Gastroesophageal sphincter (tissue), 4 donors: ENCODE data around the gene ZMIZ1. TPM values are rescaled to one million over a fixed set of nuclear protein-coding genes. Genes with fewer than 3 reads are reported as not detected.
A peak's percentile ranks its signal among the peaks of the same experiment; 100 is the strongest.

Source experiments
- ATAC-seq: fragments of 150-250 bp; one replicate; pipeline ENCODE4 v1.9.1; 2016; ENCODE audit warnings: mild to moderate bottlenecking, moderate library complexity
- H3K27ac ChIP-seq, 4 donors: fragments of 200-600 bp; sonication (generic) in 3 of 4; 1 replicate in 3 of 4; 2 replicates in 1 of 4; pipeline ENCODE4 v1.5.1; 2016 to 2019
- H3K27me3 ChIP-seq: fragments of 200-600 bp; sonication (generic); one replicate; pipeline ENCODE4 v1.5.1; 2019
- H3K36me3 ChIP-seq, 2 donors: fragments of 200-600 bp; sonication (generic); one replicate each; pipeline ENCODE4 v1.5.1; 2019; ENCODE audit warnings: control low read depth in 1 of 2
- H3K4me1 ChIP-seq, 3 donors: fragments of 200-600 bp; sonication (generic); 1 replicate in 2 of 3; 2 replicates in 1 of 3; pipeline ENCODE4 v1.5.1; 2016 to 2019; ENCODE audit warnings: control low read depth in 2 of 3
- H3K4me3 ChIP-seq, 2 donors: fragments of 200-600 bp; sonication (generic); one replicate each; pipeline ENCODE4 v1.5.1; 2019; ENCODE audit warnings: mild to moderate bottlenecking in 1 of 2, moderate library complexity in 1 of 2
- H3K9me3 ChIP-seq, 3 donors: fragments of 200-600 bp; sonication (generic); one replicate each; pipeline ENCODE4 v1.5.1; 2017 to 2019; ENCODE audit warnings: control low read depth in 2 of 3
- CTCF ChIP-seq, 4 experiments: fragments of 200-600 bp in 2 of 4; fragments of 450-650 bp in 2 of 4; sonication (generic) in 1 of 4; IDR thresholded peaks; one replicate each; pipeline ENCODE4 v1.5.1; 2017 to 2019; ENCODE audit warnings: antibody characterized with exemption in 4 of 4, mild to moderate bottlenecking in 2 of 4, moderate library complexity in 2 of 4
- EP300 ChIP-seq: sonication (generic); formaldehyde crosslinking; IDR thresholded peaks from one replicate; pipeline ENCODE4 v1.6.1; 2017; ENCODE audit warnings: antibody characterized with exemption, mild to moderate bottlenecking
- POLR2A ChIP-seq, 2 donors: fragments of 450-650 bp; IDR thresholded peaks; one replicate each; pipeline ENCODE4 v1.6.1; 2017; ENCODE audit warnings: antibody characterized with exemption in 2 of 2, mild to moderate bottlenecking in 2 of 2, moderate library complexity in 1 of 2
- POLR2AphosphoS5 ChIP-seq: sonication (generic); formaldehyde crosslinking; IDR thresholded peaks from one replicate; pipeline ENCODE4 v1.6.1; 2017; ENCODE audit warnings: antibody characterized with exemption
- WGBS, 2 donors: methylation state at CpG; one replicate each; pipeline ENCODE4 v1.1.5; 2018; ENCODE audit warnings: low coverage in 1 of 2; 5-methylcytosine and 5-hydroxymethylcytosine counted together
- total RNA-seq, 4 donors: library from RNA; depleted of rRNA; stranded (reverse); fragments of >200 nt; gene quantifications; one replicate each; pipeline ENCODE4 v1.1.0, GENCODE V29; 2016

ZMIZ1 gene
- total RNA-seq, 4 donors from 2014 or later: 36.3 to 79.2 (median 67.1) TPM

GRCh38 chr10:79137300-79137756, 68.6 kb downstream of the ZMIZ1 start:
- H3K27ac ChIP-seq: peak overlapping the region; percentile 6 to 88 (median 85)
- TF ChIP-seq CTCF (IDR thresholded peaks at IDR 0.05): no peak
- no peak for TF ChIP-seq EP300
- TF ChIP-seq POLR2AphosphoS5: no peak
- no peak for TF ChIP-seq POLR2A (IDR thresholded peaks at IDR 0.05)
- H3K9me3 ChIP-seq: no peaks in the 10 kb centered on the region
- no CpG with 5 or more reads among the region's 8 CpGs for WGBS, 2 donors
- no peak for ATAC-seq
- H3K27me3 ChIP-seq: no peaks in the 10 kb centered on the region
- H3K36me3 ChIP-seq: peaks cover 0 to 20% of the 10 kb centered on the region in 2 donors
- no peak overlapping the region for H3K4me3 ChIP-seq
- peaks cover 7 to 100% (median 63%) of the 10 kb centered on the region in 3 donors for H3K4me1 ChIP-seq

- peak overlapping the region; percentile 6 to 88 (median 85) for H3K27ac ChIP-seq
Observed at GRCh38 chr10:79137826-79138225, 69.1 kb downstream of the ZMIZ1 start.

GRCh38 chr10:79138449-79139123, 69.8 kb downstream of the ZMIZ1 start:
- TF ChIP-seq EP300 (no peak), POLR2A (IDR thresholded peaks at IDR 0.05) (no peak), CTCF (IDR thresholded peaks at IDR 0.05) (no peak), POLR2AphosphoS5 (no peak)

More at GRCh38 chr10:79137826-79138225, 69.1 kb downstream of the ZMIZ1 start:
- no peak overlapping the region for H3K4me3 ChIP-seq
- no peaks in the 10 kb centered on the region for H3K9me3 ChIP-seq
- TF ChIP-seq EP300: no peak
- TF ChIP-seq POLR2AphosphoS5: no peak
- no peak for TF ChIP-seq CTCF (IDR thresholded peaks at IDR 0.05)
- no peak for TF ChIP-seq POLR2A (IDR thresholded peaks at IDR 0.05)
- peaks cover 7 to 100% (median 67%) of the 10 kb centered on the region in 3 donors for H3K4me1 ChIP-seq
- ATAC-seq: no peak
- peaks cover 0 to 25% of the 10 kb centered on the region in 2 donors for H3K36me3 ChIP-seq
- no peaks in the 10 kb centered on the region for H3K27me3 ChIP-seq
- WGBS, 2 donors: 40% methylated on average over 1 of the region's 13 CpGs; no CpG with 5 or more reads in 1 of the 2 donors

GRCh38 chr10:79139124-79139835, 70.5 kb downstream of the ZMIZ1 start:
- TF ChIP-seq POLR2AphosphoS5 (peak; percentile 72), CTCF (IDR thresholded peaks at IDR 0.05) (peak in 1 of 4 experiments; percentile 2), EP300 (no peak), POLR2A (IDR thresholded peaks at IDR 0.05) (no peak)
- H3K27me3 ChIP-seq: no peaks in the 10 kb centered on the region
- peaks cover 7 to 100% (median 71%) of the 10 kb centered on the region in 3 donors for H3K4me1 ChIP-seq

More at GRCh38 chr10:79138449-79139123, 69.8 kb downstream of the ZMIZ1 start:
- Histone ChIP-seq H3K4me3 (no peak overlapping the region), H3K36me3 (peaks cover 0 to 33% of the 10 kb centered on the region in 2 donors), H3K9me3 (no peaks in the 10 kb centered on the region), H3K27ac (peak overlapping the region; percentile 16 to 88 (median 85)), H3K27me3 (no peaks in the 10 kb centered on the region), H3K4me1 (peaks cover 7 to 100% (median 67%) of the 10 kb centered on the region in 3 donors)
- WGBS, 2 donors: 60 to 72% methylated on average over 3 to 5 of the region's 5 CpGs
- no peak for ATAC-seq

More at GRCh38 chr10:79139124-79139835, 70.5 kb downstream of the ZMIZ1 start:
- peaks cover 0 to 37% of the 10 kb centered on the region in 2 donors for H3K36me3 ChIP-seq
- no peaks in the 10 kb centered on the region for H3K9me3 ChIP-seq
- ATAC-seq: peak; percentile 72
- H3K4me3 ChIP-seq: no peak overlapping the region
- H3K27ac ChIP-seq: peak overlapping the region; percentile 1 to 88 (median 85)
- 7 to 18% methylated on average over 7 to 9 of the region's 26 CpGs for WGBS, 2 donors
